ES-I3 (cell line): ENCODE measurements around the gene TTLL7.
A peak's percentile ranks its signal among the peaks of the same experiment; 100 is the strongest.

ENCODE experiments used
- H3K36me3 ChIP-seq: 2 replicates; pipeline ENCODE4 v1.6.1; 2013; ENCODE audit warnings: mild to moderate bottlenecking, low read length, control low read depth, moderate library complexity; ENCODE audit not compliant: insufficient read depth
- H3K4me1 ChIP-seq: 2 replicates; pipeline ENCODE4 v1.6.1; 2013; ENCODE audit warnings: mild to moderate bottlenecking, control low read depth, low read length; ENCODE audit not compliant: insufficient read depth
- H3K9ac ChIP-seq: 2 replicates; pipeline ENCODE4 v1.6.1; 2013; ENCODE audit warnings: low read depth, mild to moderate bottlenecking, low read length, moderate library complexity
- H3K9me3 ChIP-seq: 2 replicates; pipeline ENCODE4 v1.6.1; 2013; ENCODE audit warnings: mild to moderate bottlenecking, low read length, moderate library complexity; ENCODE audit not compliant: control insufficient read depth, insufficient read depth

TTLL7 gene

GRCh38 chr1:83998498-83999315 lies at the start of gene TTLL7:
TSS of gene TTLL7 (minus strand) at chr1:83999132. CDS start at chr1:83952211, 46,921 bp downstream.
- Histone ChIP-seq H3K36me3 (no peaks in the 10 kb centered on the region), H3K9me3 (no peaks in the 10 kb centered on the region), H3K9ac (peak within 1 kb of the TSS; percentile 87), H3K4me1 (no peaks in the 10 kb centered on the region)

GRCh38 chr1:84042461-84042860 lies 43.5 kb upstream of the TTLL7 start:
- H3K36me3 ChIP-seq: no peaks in the 10 kb centered on the region
- no peaks in the 10 kb centered on the region for H3K4me1 ChIP-seq
- H3K9me3 ChIP-seq: no peaks in the 10 kb centered on the region
- H3K9ac ChIP-seq: no peak overlapping the region

- Histone ChIP-seq H3K4me1 (no peaks in the 10 kb centered on the region), H3K9me3 (no peaks in the 10 kb centered on the region), H3K9ac (no peak overlapping the region), H3K36me3 (no peaks in the 10 kb centered on the region)
These were observed 39.1 kb upstream of the TTLL7 start for GRCh38 chr1:84037758-84038611.

- no peaks in the 10 kb centered on the region for H3K36me3 ChIP-seq
- no peak overlapping the region for H3K9ac ChIP-seq
- H3K4me1 ChIP-seq: no peaks in the 10 kb centered on the region
- H3K9me3 ChIP-seq: no peaks in the 10 kb centered on the region
These were observed 32.9 kb upstream of the TTLL7 start for GRCh38 chr1:84031802-84032327.

GRCh38 chr1:84027368-84027767 lies 28.4 kb upstream of the TTLL7 start:
- Histone ChIP-seq H3K9me3 (no peaks in the 10 kb centered on the region), H3K36me3 (no peaks in the 10 kb centered on the region), H3K9ac (no peak overlapping the region), H3K4me1 (no peaks in the 10 kb centered on the region)

- Histone ChIP-seq H3K36me3 (no peaks in the 10 kb centered on the region), H3K4me1 (no peaks in the 10 kb centered on the region), H3K9ac (no peak overlapping the region), H3K9me3 (no peaks in the 10 kb centered on the region)
These were observed 27.0 kb upstream of the TTLL7 start for GRCh38 chr1:84025966-84026365.

- Histone ChIP-seq H3K36me3 (no peaks in the 10 kb centered on the region), H3K9ac (no peak overlapping the region)
These were observed 22.9 kb upstream of the TTLL7 start for GRCh38 chr1:84021822-84022221.

GRCh38 chr1:84020151-84020550 lies 21.2 kb upstream of the TTLL7 start:
- no peaks in the 10 kb centered on the region for H3K4me1 ChIP-seq
- H3K36me3 ChIP-seq: no peaks in the 10 kb centered on the region
- no peak overlapping the region for H3K9ac ChIP-seq
- H3K9me3 ChIP-seq: no peaks in the 10 kb centered on the region

More at GRCh38 chr1:84021822-84022221, 22.9 kb upstream of the TTLL7 start:
- no peaks in the 10 kb centered on the region for H3K9me3 ChIP-seq
- H3K4me1 ChIP-seq: no peaks in the 10 kb centered on the region

- no peak overlapping the region for H3K9ac ChIP-seq
- H3K9me3 ChIP-seq: no peaks in the 10 kb centered on the region
- H3K36me3 ChIP-seq: no peaks in the 10 kb centered on the region
- no peaks in the 10 kb centered on the region for H3K4me1 ChIP-seq
These were observed 20.3 kb upstream of the TTLL7 start for GRCh38 chr1:84019217-84019616.

- H3K4me1 ChIP-seq: no peaks in the 10 kb centered on the region
- no peaks in the 10 kb centered on the region for H3K36me3 ChIP-seq
- no peaks in the 10 kb centered on the region for H3K9me3 ChIP-seq
- no peak overlapping the region for H3K9ac ChIP-seq
These were observed 14.8 kb upstream of the TTLL7 start for GRCh38 chr1:84013708-84014107.

GRCh38 chr1:84012018-84012417 lies 13.1 kb upstream of the TTLL7 start:
- Histone ChIP-seq H3K9ac (no peak overlapping the region), H3K9me3 (no peaks in the 10 kb centered on the region), H3K4me1 (no peaks in the 10 kb centered on the region), H3K36me3 (no peaks in the 10 kb centered on the region)

GRCh38 chr1:84010136-84010535 lies 11.2 kb upstream of the TTLL7 start:
- H3K4me1 ChIP-seq: no peaks in the 10 kb centered on the region
- H3K9me3 ChIP-seq: no peaks in the 10 kb centered on the region
- H3K9ac ChIP-seq: no peak overlapping the region
- H3K36me3 ChIP-seq: no peaks in the 10 kb centered on the region

- H3K36me3 ChIP-seq: no peaks in the 10 kb centered on the region
- no peaks in the 10 kb centered on the region for H3K4me1 ChIP-seq
- no peaks in the 10 kb centered on the region for H3K9me3 ChIP-seq
- no peak overlapping the region for H3K9ac ChIP-seq
These were observed 9.7 kb upstream of the TTLL7 start for GRCh38 chr1:84008631-84009030.

- Histone ChIP-seq H3K9me3 (no peaks in the 10 kb centered on the region), H3K9ac (no peak overlapping the region), H3K36me3 (no peaks in the 10 kb centered on the region)
These were observed 7.7 kb upstream of the TTLL7 start for GRCh38 chr1:84006591-84006990.

More at GRCh38 chr1:84006591-84006990, 7.7 kb upstream of the TTLL7 start:
- H3K4me1 ChIP-seq: no peaks in the 10 kb centered on the region
